CD1c-positive myeloid dendritic cell (primary cell): Measurements from ENCODE around the gene PRKCQ.

Source experiments
- DNase-seq: peaks from one replicate; pipeline ENCODE4 v3.0.0-alpha.2; 2016; ENCODE audit errors: extremely low spot score

The PRKCQ gene

GRCh38 chr10:6579904-6580278 lies at the start of gene PRKCQ:
TSS of gene PRKCQ (minus strand) at chr10:6580276. CDS start at chr10:6515135, 65,141 bp downstream.
- DNase-seq, result no peak

DNA sequence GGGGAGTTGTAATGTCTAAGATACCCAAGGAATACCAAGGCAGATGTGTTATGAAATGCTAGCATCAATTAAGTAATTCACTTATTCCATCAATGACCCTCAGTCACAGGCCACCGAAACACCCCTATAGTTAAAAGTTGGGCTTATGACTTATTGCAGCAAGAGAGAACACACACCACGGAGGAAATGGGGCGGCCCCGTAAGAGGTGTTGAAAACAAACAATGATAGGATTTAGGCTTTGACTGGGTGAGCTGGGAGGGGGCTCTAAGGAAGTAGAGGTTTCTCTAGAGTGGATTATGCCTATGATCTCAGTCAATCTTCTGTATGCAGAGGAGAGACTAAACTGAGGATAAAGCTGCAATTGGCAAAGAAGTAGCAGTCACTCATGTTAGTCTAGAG lies 45.4 kb upstream of the PRKCQ start:
- no peak for DNase-seq

DNA sequence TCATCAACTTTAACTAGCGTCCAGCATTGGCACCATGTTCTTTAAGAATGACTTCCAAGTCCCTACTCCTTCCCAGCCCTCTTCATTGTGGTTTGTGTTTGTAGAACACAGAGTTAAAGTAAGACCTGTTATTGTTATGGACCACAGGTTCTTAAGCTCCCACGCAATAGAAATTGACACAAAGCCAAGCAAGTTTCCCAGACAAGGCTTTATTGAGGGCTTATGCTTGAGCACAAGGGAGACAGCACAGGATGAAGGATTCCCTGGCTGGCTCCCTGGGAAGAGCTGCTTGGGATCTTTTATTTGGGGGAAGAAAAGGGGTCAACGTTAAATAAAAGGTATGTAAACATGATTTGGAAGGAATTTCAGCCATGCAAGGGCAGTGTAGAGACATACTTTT lies 44.3 kb upstream of the PRKCQ start:
- DNase-seq, result no peak

DNA sequence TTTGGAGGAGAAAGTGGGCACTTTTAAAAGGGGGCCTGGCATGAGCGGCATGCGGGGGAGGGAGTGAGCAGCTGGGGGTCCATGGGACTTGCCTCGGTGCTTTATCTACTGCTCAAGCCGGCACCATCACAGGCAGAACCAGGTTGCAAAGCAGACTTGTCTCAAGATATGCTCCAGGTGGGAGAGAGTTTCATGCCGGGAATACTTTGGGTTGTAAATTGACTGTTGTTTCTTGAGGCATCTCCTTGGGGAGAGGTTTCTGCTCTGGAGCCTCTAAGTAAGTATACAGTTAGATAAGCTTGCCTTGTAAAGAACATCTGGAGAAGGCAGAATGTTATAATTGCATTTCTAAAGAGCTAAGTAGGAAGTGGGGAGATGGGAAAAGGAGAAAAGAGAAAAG lies 42.8 kb upstream of the PRKCQ start:
- no peak for DNase-seq

DNA sequence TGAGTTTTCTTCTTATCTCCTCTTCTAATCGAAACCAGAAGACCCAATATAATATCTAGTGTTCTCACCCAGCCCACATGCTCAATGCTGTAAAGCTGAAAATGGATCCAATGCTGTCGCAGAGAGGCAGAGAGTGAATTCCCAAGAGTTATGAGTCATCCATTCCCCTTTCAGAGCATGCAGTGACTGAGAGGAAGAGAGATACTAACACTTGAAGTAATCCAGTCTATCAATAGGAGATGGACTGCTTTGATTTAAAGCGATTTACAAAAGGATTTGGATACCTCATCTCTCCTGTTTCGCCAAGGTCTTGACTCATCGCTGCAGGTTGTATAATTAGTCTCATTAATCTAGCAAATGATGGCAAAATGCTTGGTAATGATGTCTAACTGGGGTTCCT lies 41.5 kb upstream of the PRKCQ start:
- no peak for DNase-seq

DNA sequence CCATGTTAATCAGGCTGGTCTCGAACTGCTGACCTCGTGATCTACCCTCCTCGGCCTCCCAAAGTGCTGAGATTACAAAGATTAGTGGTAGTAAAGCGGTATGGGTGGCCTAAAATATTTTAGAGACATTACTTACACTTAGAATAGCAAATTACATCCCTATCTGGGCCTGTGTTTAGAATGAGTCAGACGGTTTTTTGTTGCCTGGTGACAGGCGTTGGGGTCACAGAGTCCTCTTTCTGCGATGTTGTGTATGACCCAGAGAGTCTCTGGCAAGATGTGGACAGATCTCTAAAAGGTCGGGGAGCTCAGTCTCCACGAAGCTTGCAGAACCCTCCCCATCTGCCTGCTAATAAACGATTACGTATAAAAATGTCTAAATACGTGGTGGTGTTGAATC lies 39.6 kb upstream of the PRKCQ start:
- DNase-seq, result no peak

- no peak for DNase-seq
Measured at GRCh38 chr10:6618340-6618739, 38.3 kb upstream of the PRKCQ start.

- no peak for DNase-seq
Measured at GRCh38 chr10:6617309-6618076, 37.4 kb upstream of the PRKCQ start.

GRCh38 chr10:6615971-6616370 lies 35.9 kb upstream of the PRKCQ start:
- DNase-seq, result no peak

DNA sequence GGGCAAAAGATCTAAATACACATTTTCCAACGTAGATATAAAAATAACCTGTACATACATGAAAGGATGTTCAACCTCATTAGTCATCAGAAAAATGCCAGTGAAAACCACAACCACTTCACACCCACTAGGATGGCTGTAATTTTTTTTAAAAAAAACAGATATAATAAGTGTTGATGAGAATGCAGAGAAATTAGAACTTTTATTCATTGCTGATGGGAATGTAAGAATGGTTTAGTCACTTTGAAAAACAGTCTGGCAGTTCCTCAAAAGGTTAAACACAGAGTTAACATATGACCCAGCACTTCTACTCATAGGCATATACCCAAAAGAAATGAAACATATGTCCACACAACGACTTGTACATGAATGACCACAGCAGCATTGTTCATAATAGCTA lies 32.3 kb upstream of the PRKCQ start:
- DNase-seq, result no peak

GRCh38 chr10:6610647-6611046 lies 30.6 kb upstream of the PRKCQ start:
- no peak for DNase-seq

GRCh38 chr10:6609625-6610024 lies 29.5 kb upstream of the PRKCQ start:
- DNase-seq, result peak; percentile 14

- DNase-seq, result no peak
Measured at GRCh38 chr10:6607778-6608177, 27.7 kb upstream of the PRKCQ start.

DNA sequence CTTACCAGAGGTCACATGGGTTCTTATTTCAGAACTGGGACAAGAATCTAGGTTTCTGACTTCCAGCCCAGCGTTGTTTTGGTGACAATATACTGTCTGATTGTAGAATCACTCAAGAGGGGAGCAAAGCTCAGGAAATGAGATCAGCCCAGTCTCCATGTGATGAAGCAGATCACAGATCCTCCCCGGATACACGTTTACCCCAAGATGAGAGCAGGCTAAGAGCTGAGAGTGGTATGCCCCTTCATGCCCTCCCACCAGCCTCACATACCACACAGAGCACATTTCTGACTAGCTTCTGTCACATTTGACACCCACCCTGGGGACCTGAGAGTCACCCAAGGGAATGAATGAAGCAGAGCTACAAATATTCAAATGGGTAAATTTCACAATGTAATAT lies 27.1 kb upstream of the PRKCQ start:
- no peak for DNase-seq

GRCh38 chr10:6603142-6604125 lies 23.4 kb upstream of the PRKCQ start:
- DNase-seq, result no peak

GRCh38 chr10:6602700-6603084 lies 22.6 kb upstream of the PRKCQ start:
- no peak for DNase-seq

- no peak for DNase-seq
Measured at GRCh38 chr10:6602026-6602699, 22.1 kb upstream of the PRKCQ start.

DNA sequence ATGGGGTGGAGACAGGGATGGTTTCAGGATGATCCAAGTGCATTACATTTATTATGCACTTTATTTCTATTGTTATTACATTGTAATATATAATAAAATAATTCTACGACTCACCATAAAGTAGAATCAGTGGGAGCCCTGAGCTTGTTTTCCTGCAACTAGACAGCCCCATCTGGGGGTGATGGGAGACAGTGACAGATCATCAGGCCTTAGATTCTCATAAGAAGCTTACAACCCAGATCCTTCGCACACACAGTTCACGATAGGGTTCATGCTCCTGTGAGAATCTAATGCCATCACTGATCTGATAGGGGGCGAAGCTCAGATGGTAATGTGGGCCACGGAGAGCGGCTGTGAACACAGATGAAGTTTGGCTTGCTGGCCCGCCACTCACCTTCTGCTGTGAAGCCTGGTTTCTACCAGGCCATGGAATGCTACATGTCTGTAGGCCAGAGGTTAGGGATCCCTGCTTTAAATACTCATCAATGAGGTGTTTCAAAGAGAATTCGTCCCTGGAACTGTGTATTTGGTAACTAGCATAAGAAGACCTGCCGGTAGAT lies 21.2 kb upstream of the PRKCQ start:
- DNase-seq, result no peak

GRCh38 chr10:6600224-6600987 lies 20.3 kb upstream of the PRKCQ start:
- DNase-seq, result no peak

DNA sequence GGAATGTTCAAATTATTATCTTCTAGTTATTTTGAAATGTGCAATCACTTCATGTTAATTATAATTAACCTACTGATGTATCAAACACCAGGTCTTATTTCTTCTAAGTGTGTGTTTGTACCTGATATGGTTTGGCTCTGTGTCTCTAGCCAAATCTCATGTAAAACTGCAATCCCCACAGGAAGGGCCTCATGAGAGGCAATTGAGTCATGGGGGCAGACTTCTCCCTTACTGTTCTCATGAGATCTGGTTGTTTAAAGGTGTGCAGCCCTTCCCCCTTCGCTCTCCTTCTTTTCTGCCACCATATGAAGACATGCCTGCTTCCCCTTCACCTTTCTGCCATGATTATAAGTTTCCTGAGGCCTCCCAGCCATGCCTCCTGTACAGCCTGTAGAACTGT lies 18.6 kb upstream of the PRKCQ start:
- no peak for DNase-seq

DNA sequence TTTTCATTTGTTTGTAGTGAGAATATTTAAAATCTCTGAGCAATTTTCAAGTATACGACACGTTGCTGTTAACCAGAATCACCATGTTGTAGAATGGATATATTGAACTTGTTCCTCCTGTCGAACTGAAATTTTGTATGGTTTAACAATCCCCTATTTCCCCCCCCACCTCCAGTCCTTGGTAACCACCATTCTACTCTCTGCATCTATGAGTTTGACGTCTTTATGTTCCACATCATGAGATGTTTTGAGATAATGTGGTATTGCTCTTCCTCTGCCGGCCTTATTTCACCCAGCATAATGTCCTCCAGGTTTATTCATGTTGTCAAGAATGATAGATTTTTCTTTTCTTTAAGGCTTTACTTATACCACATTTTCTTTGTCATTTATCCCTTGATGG lies 17.4 kb upstream of the PRKCQ start:
- DNase-seq, result no peak
